ENCODE data around the gene IGSF8.

DNA sequence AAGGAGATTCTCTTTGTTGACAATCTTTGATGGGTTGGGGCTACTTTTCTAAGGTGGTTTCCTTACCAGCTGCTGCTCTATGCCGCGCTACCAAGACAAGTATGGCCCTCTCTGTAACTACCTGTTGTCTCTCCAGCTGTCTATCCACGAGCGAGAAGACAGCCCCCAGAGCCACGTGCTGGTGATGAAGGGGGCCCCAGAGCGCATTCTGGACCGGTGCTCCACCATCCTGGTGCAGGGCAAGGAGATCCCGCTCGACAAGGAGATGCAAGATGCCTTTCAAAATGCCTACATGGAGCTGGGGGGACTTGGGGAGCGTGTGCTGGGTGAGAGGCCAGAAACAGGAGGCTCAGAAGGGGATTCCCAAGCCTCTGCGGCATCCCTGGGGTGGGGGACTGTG, 31.5 kb upstream of the IGSF8 start:
- TF ChIP-seq, protein P1, sequence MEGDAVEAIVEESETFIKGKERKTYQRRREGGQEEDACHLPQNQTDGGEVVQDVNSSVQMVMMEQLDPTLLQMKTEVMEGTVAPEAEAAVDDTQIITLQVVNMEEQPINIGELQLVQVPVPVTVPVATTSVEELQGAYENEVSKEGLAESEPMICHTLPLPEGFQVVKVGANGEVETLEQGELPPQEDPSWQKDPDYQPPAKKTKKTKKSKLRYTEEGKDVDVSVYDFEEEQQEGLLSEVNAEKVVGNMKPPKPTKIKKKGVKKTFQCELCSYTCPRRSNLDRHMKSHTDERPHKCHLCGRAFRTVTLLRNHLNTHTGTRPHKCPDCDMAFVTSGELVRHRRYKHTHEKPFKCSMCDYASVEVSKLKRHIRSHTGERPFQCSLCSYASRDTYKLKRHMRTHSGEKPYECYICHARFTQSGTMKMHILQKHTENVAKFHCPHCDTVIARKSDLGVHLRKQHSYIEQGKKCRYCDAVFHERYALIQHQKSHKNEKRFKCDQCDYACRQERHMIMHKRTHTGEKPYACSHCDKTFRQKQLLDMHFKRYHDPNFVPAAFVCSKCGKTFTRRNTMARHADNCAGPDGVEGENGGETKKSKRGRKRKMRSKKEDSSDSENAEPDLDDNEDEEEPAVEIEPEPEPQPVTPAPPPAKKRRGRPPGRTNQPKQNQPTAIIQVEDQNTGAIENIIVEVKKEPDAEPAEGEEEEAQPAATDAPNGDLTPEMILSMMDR (tag by site-specific recombination; IDR thresholded peaks at IDR 0.05): no peak
- TF ChIP-seq ZXDB (tag by site-specific recombination; IDR thresholded peaks at IDR 0.05): no peak
- TF ChIP-seq, protein P2, sequence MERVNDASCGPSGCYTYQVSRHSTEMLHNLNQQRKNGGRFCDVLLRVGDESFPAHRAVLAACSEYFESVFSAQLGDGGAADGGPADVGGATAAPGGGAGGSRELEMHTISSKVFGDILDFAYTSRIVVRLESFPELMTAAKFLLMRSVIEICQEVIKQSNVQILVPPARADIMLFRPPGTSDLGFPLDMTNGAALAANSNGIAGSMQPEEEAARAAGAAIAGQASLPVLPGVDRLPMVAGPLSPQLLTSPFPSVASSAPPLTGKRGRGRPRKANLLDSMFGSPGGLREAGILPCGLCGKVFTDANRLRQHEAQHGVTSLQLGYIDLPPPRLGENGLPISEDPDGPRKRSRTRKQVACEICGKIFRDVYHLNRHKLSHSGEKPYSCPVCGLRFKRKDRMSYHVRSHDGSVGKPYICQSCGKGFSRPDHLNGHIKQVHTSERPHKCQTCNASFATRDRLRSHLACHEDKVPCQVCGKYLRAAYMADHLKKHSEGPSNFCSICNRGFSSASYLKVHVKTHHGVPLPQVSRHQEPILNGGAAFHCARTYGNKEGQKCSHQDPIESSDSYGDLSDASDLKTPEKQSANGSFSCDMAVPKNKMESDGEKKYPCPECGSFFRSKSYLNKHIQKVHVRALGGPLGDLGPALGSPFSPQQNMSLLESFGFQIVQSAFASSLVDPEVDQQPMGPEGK (tag by site-specific recombination; IDR thresholded peaks at IDR 0.05): no peak
- TF ChIP-seq, protein P3, sequence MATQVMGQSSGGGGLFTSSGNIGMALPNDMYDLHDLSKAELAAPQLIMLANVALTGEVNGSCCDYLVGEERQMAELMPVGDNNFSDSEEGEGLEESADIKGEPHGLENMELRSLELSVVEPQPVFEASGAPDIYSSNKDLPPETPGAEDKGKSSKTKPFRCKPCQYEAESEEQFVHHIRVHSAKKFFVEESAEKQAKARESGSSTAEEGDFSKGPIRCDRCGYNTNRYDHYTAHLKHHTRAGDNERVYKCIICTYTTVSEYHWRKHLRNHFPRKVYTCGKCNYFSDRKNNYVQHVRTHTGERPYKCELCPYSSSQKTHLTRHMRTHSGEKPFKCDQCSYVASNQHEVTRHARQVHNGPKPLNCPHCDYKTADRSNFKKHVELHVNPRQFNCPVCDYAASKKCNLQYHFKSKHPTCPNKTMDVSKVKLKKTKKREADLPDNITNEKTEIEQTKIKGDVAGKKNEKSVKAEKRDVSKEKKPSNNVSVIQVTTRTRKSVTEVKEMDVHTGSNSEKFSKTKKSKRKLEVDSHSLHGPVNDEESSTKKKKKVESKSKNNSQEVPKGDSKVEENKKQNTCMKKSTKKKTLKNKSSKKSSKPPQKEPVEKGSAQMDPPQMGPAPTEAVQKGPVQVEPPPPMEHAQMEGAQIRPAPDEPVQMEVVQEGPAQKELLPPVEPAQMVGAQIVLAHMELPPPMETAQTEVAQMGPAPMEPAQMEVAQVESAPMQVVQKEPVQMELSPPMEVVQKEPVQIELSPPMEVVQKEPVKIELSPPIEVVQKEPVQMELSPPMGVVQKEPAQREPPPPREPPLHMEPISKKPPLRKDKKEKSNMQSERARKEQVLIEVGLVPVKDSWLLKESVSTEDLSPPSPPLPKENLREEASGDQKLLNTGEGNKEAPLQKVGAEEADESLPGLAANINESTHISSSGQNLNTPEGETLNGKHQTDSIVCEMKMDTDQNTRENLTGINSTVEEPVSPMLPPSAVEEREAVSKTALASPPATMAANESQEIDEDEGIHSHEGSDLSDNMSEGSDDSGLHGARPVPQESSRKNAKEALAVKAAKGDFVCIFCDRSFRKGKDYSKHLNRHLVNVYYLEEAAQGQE (tag by site-specific recombination; IDR thresholded peaks at IDR 0.05): no peak
- TF ChIP-seq ZNF274 (IDR thresholded peaks at IDR 0.05; ENCODE audit: low read length): no peak
- TF ChIP-seq ZNF274 (tag by site-specific recombination; IDR thresholded peaks at IDR 0.05; ENCODE audit: borderline replicate concordance): no peak
